ENCODE results near the gene SPATS2L.

The SPATS2L gene

DNA sequence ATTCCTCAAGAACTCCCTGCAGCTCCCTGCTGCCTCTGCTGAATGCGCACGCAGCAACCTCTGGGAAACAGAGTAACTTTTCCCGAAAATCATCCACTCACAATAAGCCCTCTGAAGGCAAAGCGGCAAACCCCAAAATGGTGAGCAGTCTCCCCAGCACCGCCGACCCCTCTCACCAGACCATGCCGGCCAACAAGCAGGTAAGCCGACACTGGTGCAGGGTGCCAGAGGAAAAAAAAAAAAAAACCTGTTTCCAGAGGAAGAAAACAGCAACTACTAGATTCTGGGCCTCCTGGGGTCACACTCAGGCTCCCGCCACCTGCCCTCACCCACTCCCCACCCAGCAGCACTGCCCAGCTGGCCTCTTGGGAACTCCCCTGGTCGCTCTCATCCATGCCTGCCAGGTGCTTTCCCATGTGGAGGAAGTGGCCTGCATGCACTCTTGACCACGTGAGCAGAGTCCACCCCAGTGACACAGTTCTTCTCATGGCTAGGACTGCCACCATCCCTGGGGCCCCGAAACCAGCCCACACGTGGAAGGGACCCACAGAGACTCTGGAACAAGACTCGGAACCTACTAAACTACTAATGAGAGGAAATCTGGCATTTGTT is 166.5 kb downstream of the SPATS2L start:
- no peak for DNase-seq

DNA sequence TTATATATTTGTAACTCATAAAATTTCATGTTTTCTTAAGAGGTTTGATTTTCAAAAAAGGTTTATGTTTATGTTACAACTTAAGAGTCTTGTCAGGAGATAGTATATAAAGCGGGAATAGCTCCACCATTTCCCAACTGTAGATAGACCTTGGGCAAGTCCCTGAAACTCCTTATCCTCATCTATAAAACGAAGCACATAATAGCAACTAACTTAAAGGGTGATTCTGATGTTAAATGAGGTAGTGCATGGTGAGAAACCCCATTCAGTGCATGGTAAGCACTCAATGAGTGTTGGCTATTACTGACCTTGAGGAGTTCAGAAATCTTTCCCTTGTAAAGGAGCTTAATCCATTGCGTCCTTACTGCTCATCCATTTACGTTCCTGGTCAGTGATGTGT is 169.3 kb downstream of the SPATS2L start:
- DNase-seq, result no peak

DNA sequence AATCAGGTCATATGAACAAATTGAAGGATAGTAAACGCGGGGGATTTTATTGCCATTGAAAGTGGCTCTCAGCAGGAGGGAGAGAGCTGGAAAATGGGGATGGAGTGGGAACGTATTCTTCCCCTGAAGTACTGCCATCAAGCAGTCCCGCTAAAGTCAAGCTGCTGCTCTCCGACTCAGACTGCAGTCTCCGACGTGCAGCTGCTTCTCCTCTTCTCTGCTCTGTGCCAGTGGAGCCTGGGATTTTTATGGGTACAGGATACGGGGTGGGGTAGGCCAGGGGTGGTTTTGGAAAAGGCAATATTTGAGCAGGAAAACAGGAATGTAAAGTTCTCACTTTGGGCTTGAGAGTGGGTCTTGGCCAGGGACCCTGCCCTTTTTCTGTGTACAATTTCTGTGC is 170.3 kb downstream of the SPATS2L start:
- no peak for DNase-seq

DNA sequence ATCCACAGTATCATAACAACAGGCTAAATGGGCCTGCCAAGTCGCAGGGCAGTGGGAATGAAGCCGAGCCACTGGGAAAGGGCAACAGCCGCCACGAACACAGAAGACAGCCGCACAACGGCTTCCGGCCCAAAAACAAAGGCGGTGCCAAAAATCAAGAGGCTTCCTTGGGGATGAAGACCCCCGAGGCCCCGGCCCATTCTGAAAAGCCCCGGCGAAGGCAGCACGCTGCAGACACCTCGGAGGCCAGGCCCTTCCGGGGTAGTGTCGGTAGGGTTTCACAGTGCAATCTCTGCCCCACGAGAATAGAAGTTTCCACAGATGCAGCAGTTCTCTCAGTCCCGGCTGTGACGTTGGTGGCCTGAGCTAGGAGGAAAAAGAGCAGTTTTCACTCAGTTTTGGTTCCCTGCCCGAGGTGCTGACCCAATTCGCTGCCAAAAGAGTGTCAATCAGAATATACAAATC is 171.2 kb downstream of the SPATS2L start:
- DNase-seq, result no peak

DNA sequence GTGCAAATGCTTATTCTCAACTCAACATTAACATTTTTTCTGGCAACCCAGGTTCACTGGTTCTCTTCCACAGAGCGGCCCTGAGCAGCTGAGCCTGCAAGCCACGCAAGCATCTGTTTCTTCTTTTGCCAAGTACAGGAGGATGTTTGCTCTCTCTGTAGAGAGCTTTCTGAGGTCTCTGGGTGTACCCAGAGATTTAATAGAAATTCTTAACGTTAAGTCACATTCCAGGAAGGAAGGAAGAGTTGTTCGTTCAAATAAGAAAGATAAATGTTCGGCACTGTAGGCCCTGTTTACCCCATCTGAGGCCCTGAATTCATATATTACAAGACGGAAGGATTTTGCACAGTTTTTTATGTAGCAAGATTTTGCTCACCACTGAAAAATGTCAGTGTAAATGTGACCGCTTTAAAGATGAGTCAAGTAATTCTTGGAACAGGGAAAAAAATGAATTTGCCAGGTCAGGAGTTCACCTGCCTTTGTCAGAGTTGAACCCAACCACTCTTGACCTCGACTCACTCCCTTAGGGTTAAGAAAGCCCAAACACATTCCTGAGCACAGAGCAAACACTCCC is 173.3 kb downstream of the SPATS2L start:
- DNase-seq, result no peak

DNA sequence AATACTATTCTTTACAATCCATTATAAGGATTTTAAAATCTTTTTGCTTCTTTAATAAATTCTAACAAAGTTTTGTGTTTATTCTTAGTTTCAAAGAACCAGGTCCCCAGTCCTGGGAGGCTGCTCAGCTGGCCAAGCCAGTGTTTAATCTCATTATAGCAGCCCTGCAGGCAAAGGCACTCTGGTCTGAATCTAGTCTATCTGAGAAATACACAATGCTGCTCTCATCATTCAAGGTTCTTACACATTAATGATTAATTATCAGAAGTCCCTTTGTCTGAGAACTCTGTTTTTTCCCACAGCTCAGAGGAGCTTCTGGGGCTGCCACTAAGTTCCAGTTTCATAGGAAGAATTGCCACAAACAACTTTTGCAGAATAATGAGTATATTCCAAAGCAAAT is 175.7 kb downstream of the SPATS2L start:
- no peak for DNase-seq

DNA sequence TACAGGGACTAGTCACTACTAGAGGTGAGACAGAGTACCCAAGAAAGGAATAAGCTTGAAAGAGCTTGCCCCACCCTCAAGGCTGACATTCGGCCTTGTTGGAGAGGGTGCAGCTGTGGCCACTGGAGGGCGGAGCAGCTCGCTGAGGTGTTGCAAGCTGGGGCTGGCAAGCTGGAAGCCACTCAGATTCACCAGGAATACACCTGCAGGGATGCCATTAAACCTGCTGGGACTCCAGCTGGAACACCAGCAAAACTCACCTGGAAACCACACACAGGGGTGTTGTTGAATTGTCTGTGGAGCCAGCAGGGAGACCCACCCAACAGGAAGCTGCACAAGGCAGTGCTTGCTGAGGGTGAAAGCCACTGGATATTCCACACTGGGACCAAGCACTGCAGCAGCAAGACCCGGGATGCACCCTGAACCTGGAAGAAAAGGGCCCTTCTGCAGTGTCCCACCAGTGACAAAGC is 177.3 kb downstream of the SPATS2L start:
- DNase-seq, result no peak

DNA sequence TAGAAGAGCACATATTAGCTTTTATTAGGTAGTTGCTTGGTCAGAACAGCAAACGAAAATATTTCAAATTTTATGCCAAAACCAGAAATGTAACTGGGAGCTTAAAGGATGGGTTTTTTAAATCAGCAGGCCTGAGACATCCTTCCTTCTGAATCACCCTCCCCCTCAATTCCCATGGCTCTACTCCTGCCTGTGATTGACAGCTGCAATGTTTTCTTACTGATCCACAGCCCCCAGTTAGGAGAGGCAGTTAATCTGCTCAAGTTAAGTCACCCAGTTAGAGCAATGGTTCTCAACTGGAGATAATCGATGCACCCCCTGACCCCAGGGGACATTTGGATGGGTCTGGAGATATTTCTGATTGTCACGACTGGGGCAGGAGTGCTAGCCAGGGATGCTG is 178.4 kb downstream of the SPATS2L start:
- DNase-seq, result no peak

DNA sequence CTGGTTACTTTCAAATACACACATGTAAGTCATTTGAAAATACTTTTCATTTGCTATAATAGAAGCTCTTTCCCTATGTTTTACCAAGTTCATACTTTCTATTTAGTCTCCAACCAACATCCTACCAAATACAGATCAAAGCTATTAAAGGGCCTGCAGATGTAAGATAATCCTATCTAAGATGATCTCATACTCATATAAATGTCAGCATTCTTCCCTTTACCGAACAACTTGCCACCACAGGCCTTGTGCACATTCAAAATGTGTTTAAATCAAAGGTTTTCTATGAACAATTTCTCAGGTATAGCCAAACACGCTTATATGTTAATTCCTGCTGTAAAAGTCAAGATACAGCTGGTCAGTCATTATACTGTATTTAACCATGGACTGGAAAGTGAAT is 180.0 kb downstream of the SPATS2L start:
- no peak for DNase-seq

DNA sequence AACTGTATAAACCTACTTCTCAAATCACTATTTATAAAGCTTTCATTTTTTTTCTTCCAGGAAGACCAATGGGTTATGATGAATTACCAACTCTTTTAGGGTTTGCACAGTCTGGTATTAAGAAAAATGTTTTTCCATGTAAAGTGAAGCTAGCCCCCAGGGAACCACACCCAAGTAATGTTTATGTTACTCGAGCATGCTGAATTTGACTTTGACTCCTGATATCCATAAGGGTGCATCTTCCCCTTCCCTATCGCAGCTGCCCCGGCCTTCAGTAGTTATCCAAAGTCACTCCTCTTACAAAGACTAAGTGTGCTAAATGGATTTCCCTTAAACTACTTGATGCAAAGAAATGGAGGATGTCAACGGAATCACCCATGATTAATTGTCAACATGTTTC is 181.7 kb downstream of the SPATS2L start:
- no peak for DNase-seq

DNA sequence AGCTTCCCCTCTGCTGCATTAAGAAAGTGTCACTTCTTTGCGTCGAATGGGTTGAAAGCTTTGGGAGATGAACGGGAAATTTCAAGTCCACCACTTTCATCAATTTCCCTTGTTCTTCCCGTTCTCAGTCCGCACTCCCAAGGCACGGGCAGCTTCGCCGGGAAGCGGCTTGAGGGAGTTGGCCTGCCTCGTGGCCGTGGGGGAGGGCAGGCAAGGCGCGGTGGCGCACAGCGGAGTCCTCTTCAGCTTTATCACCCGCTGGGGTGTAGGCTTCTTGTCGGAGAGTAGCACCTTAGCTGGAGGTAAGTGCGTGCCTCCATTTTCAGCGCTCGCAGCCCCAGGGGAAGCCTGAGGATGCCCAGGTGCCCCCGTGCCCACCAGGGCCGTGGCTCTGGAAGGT is 183.5 kb downstream of the SPATS2L start:
- no peak for DNase-seq

DNA sequence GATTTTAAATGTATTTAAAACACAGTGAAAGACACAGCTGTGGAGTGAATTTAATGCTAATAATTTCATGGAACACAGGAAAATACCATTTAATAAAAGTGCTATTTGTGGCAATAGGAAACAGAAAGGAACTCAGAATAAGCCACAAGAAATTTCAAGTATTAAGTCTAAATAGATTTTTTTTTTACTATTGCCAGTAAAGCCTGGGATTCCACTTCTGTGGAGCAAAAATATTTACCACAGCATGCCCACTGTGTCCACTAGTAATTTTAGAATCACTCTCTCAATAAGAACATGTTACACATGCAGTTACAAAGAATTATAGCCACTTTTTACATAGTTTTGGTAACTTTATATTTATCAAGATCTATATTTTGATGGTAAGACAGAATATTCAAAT is 186.2 kb downstream of the SPATS2L start:
- no peak for DNase-seq

DNA sequence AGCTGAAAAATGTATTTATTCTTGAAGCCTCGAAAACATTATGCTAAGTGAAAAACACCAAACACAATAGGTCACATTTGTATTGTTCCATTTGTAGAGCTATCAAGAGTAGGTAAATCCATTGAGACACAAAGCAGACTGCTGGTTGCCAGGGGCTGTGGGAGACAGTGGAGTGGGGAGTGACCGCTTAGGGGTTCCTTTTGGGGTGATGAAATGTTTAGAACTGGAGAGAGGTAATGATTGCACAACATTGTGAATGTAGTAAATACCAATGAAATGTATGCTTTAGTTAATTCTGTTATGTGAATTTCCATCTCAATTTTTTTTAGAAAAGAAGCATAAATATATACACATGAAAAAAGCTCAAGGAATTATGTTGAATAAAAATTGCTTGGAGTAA is 187.6 kb downstream of the SPATS2L start:
- DNase-seq, result no peak

DNA sequence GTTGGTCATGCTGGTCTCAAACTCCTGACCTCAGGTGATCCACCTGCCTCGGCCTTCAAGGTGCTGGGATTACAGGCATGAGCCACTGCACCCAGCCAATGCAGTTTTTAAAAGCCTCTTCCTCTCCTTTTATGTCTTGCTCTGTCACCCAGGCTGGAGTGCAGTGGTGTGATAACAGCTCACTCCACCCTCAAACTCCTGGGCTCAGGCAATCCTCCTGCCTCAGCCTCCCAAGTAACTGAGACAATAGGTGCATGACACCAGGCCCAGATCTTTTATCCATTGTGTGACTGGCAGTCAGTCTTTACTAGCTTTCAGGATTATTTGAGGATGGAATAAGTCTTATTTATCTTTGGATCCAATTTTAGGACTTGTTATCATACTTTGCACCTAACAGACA is 190.2 kb downstream of the SPATS2L start:
- DNase-seq, result no peak

DNA sequence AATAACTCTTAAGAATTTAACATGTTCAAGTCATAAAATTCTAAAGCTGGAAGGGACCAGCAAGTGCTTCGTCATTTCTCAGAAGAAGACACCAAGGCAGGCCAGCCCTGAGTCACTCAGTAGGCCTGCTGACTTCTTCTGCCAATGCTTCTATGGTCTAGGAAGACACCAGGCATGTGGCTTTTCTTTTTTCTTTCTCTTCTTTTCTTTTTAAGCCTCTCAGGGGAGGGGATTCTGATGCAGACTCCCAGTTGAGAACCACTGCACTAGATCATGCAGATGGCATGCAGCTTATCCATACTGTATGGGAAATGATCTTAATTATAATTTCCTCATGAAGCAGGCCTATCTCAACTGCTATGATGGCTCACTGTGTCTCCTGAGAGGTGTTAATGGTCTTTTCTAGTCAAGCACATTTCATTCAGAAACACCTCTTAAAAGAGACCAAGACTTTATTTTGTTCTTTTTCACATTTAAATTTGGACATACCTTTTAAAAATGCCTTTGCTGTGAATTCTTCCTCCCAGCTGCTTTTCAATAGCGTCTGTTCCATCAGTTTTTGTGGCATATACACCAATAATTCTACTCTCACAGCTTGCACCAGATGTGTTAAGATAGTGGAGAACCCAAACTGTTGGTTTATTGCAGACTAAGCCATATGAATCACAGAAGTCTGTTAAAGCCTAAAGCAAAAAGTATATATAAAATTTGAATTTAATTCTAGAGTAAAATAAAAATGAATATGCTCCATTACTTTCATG is 192.1 kb downstream of the SPATS2L start:
- DNase-seq, result no peak

DNA sequence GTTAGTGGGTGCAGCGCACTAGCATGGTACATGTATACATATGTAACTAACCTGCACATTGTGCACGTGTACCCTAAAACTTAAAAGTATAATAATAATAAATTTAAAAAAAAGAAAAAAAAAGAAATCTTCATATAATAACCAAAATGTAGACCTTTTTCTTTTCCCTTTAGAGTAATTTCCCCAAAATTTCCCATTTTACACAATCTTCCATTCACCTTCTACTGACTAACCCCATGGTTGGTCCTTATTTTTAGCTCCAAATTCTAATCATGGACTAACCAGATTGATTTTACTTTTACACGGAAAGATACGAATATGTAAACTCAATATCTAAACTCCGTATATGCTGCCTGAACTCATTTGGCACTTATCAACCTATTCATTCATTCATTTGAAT is 195.7 kb downstream of the SPATS2L start:
- DNase-seq, result no peak

DNA sequence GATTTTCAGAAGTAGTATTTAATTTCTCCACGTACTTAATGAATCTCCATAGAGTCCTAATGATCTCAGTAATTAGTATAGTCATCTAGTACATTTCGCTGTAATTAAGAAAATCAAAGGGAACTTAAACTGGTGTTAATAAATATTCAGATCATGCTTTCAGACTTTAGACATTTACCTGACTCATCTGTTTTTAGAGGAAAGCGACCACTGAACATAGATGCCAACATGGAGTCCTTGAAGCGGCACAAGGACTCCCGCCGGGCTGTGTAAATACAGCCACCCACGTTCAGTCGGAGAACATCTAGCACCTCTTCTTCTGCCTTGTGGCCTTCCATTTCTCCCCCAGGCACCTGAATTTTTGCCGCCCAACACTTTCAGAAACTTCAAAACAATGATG is 200.2 kb downstream of the SPATS2L start:
- DNase-seq, result no peak

DNA sequence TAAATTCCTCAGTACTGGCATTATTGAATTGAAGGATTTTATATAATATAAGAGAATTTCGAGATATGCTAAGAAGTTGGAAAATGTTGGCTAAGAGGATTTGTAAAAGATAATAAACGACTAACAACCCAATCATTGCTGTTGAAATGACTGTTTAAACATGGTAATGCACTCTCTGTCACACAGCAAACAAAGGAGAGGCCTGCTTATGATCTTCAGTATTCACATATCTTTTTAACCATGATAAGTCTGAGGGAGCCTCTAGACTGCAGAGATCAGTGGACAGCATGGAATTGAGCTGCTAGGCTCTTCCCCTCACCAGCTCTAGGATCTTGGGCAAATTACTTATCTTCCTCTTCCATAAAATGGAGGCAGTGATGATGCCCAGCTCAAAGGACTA is 200.7 kb downstream of the SPATS2L start:
- no peak for DNase-seq

DNA sequence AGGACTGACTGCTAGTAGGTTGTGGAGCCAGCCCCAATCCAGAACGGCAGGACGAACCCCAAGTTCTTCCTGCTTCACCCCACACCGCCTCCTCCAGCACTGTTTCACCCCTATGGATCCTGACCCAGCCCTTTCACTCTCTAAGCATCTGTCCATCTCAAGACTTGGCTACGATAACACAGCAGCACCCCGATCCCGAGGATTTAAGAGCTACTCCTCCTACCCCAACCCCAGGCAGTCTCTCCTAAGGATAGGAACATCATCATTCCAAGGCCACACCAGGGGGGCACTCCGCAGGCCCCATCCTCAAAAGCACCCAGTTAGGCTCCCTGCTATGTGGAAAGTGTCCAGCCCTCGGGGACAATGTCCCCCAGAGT is 202.7 kb downstream of the SPATS2L start:
- no peak for DNase-seq

DNA sequence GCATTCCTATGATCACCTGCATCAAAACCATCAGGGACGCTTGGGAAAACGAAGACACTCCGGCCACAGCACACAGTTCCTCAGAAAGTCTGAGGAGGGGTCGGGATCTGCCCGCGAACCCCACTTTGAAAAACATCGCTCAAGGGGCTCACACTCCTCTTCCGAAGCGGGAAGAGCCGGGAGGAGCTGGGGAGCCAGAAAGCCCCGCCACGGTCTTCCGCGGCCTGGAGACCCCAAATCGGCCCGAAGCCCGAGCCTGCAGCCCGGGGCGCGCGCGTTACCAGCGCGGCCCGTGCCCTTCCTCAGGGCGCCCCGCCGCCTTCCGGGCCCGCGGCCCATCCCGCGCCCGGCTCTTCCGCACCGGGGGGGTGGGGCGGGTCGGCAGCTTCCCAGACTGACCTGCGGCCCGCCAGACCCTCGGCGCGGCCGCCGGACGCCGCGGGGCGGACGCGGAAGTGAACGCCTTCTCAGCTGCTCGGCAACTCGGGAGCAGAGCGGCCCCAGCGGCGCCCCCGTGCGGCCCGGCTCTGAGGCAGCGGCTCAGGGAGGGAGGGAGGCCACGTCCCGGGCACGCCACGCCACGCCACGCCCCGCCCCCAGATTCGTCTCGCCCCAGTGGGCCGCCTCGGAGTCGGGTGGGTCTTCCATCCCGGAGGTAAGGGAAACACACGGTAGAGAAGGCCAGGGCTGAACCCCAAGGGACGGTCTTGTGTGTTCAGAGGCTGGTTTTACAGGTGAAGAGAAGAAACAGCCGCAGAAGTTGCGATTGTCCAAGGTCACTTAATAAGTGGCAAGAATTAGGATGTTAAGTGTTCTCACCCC is 203.3 kb downstream of the SPATS2L start, which contains the start of gene KCTD18:
Gene KCTD18 (minus strand): TSS at position 457 of the 822 bp plus-strand sequence. CDS start 3,052 bp downstream, outside the sequence.
- peak; percentile 68 for DNase-seq

DNA sequence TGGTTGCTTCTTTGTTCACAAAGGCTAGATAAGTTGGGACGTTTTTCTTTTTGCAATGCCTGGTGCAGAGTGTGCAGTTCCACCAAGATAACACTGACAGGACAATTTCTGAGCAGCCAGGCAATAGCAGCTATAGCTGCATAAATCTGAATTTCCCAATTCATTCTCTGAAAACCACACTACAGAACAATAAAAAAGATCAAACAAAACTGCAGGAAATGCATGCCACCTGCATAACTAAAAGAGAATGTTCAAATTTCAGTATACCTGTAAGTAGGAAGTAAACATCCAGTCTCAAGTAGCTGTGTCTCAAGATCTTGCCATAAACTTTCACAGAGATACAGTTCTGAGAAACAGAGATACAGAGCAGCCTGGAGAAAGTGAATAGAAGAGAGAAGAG is 208.7 kb downstream of the SPATS2L start:
- DNase-seq, result no peak

DNA sequence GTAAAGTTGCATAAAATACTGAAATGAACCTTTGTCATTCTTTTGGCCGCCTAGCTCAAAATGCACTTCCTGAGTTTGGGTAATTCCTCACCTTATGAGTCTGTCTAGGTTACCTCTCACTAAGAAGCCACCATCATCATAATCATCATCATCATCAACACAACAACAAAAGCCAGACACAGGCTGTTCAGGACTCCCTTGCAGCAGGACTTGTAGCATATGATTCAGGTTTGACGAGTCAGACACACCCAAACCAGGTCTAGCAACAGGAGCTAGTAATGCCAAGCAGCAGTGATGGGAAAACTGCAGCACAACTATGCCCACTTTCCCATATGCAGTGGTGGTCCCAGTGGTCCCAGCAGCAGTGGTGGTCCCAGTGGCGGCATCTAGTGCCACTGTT is 216.7 kb downstream of the SPATS2L start:
- DNase-seq, result no peak

DNA sequence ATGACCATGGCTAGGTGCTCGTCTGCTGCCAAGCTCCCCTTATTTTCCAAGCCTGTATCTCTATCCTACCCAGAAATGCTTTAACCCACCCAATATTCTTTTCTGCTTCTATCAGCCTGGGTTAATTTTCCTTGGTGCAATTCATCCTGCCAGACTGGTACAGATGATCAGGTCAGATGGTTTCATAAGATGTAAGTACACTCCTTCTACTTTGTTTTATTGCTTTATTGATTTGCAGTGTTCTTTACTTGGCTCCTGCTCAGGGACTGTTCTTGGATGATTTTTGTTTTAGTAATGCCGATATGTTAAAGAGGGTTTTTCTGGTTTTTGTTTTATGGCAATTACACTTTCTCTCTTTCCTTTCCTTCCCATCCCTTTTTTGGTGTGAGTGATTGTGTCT is 217.1 kb downstream of the SPATS2L start:
- no peak for DNase-seq

Measured in GOT3 (cell line).